Stimulated activated CD4-positive, alpha-beta T cell treated with anti-CD3 and anti-CD28 coated beads, Interleukin-1b, Interleukin-23, amount 100 ng/mL, for 4 hours (primary cell): ENCODE data around the gene UNK.
"Not testable (repeated sequence)": the region's sequence is repeated elsewhere in the genome, so short reads cannot be mapped to it uniquely, and the experiment has no call there.

ENCODE experiments used
- DNase-seq, 2 donors: peaks; one replicate each; pipeline ENCODE4 v3.0.0-alpha.2; 2020; ENCODE audit warnings: low read depth in 2 of 2

UNK gene

GRCh38 chr17:75754378-75755204 lies 30.0 kb upstream of the UNK start:
- no peak for DNase-seq

GRCh38 chr17:75755205-75755901 lies 29.3 kb upstream of the UNK start:
- DNase-seq = no peak

- DNase-seq = no peak
Measured at GRCh38 chr17:75755990-75756389, 28.6 kb upstream of the UNK start.

GRCh38 chr17:75756451-75757085 lies 28.0 kb upstream of the UNK start:
- no peak for DNase-seq

GRCh38 chr17:75757086-75757681 lies 27.4 kb upstream of the UNK start:
- no peak for DNase-seq

- DNase-seq = no peak
Measured at GRCh38 chr17:75758131-75758905, 26.3 kb upstream of the UNK start.

GRCh38 chr17:75759457-75759856 lies 25.1 kb upstream of the UNK start:
- no peak for DNase-seq

- DNase-seq = not testable (repeated sequence)
Measured at GRCh38 chr17:75759978-75760640, 24.5 kb upstream of the UNK start.

- DNase-seq = no peak
Measured at GRCh38 chr17:75762513-75763268, 21.9 kb upstream of the UNK start.

- no peak for DNase-seq
Measured at GRCh38 chr17:75763269-75763607, 21.4 kb upstream of the UNK start.

- DNase-seq = no peak
Measured at GRCh38 chr17:75763613-75764416, 20.8 kb upstream of the UNK start.

- no peak for DNase-seq
Measured at GRCh38 chr17:75764417-75764710, 20.2 kb upstream of the UNK start.

- DNase-seq = peak; percentile 61 to 68
Measured at GRCh38 chr17:75764711-75765421, 19.7 kb upstream of the UNK start, which contains the start of gene GALK1. GALK1 (minus strand) TSS chr17:75765192; CDS start chr17:75765136, 56 bp downstream.

- DNase-seq = no peak
Measured at GRCh38 chr17:75765981-75766380, 18.6 kb upstream of the UNK start.

GRCh38 chr17:75767881-75768280 lies 16.7 kb upstream of the UNK start:
- DNase-seq = no peak

- DNase-seq = no peak
Measured at GRCh38 chr17:75769536-75769935, 15.1 kb upstream of the UNK start.

- DNase-seq = no peak
Measured at GRCh38 chr17:75771334-75772281, 13.0 kb upstream of the UNK start.
